DND-41 (cell line): ENCODE data around the gene TSPOAP1.

ENCODE experiments used
- ATAC-seq: fragments of 200-7000 bp; cut with Tn5 transposase; 3 replicates; pipeline ENCODE4 v1.9.1; 2021; ENCODE audit warnings: low read depth; ENCODE audit not compliant: insufficient read depth
- DNase-seq: peaks from one replicate; pipeline ENCODE4 v3.0.0-alpha.2; 2020
- H2AFZ ChIP-seq: 2 replicates; pipeline ENCODE4 v1.6.0; 2012; ENCODE audit warnings: low read depth, low read length
- H3K27ac ChIP-seq: 2 replicates; pipeline ENCODE4 v1.5.1; 2012; ENCODE audit warnings: low read length, inconsistent platforms
- H3K27me3 ChIP-seq: fragments of 200-600 bp; sonication (generic); 2 replicates; pipeline ENCODE4 v1.6.0; 2012; ENCODE audit warnings: low read length, mild to moderate bottlenecking, inconsistent platforms; ENCODE audit not compliant: insufficient read depth, poor library complexity
- H3K36me3 ChIP-seq: 2 replicates; pipeline ENCODE4 v1.5.1; 2012; ENCODE audit warnings: low read length, inconsistent platforms; ENCODE audit not compliant: insufficient read depth
- H3K4me1 ChIP-seq: 2 replicates; pipeline ENCODE4 v1.5.1; 2012; ENCODE audit warnings: mild to moderate bottlenecking, low read length; ENCODE audit not compliant: insufficient read depth
- H3K4me2 ChIP-seq: 2 replicates; pipeline ENCODE4 v1.6.0; 2012; ENCODE audit warnings: mild to moderate bottlenecking, moderate library complexity, low read length, inconsistent platforms; ENCODE audit not compliant: insufficient read depth
- H3K4me3 ChIP-seq, 2 experiments: fragments of 200-600 bp in 1 of 2; shearing (Covaris generic) in 1 of 2; 2 replicates each; pipeline ENCODE4 v1.5.1; 2012 to 2016; ENCODE audit warnings: inconsistent platforms in 2 of 2, low read length in 2 of 2, mild to moderate bottlenecking in 2 of 2, low read depth in 1 of 2, moderate library complexity in 1 of 2
- H3K79me2 ChIP-seq: 2 replicates; pipeline ENCODE4 v1.6.0; 2012; ENCODE audit warnings: low read length, inconsistent platforms; ENCODE audit not compliant: insufficient read depth
- H3K9ac ChIP-seq: 2 replicates; pipeline ENCODE4 v1.6.0; 2012; ENCODE audit warnings: low read depth, mild to moderate bottlenecking, inconsistent platforms, low read length, moderate library complexity
- H3K9me3 ChIP-seq: 2 replicates; pipeline ENCODE4 v1.5.1; 2012; ENCODE audit warnings: low read length, moderate library complexity, mild to moderate bottlenecking, inconsistent platforms; ENCODE audit not compliant: insufficient read depth, severe bottlenecking
- H4K20me1 ChIP-seq: 2 replicates; pipeline ENCODE4 v1.6.0; 2012; ENCODE audit warnings: low read length; ENCODE audit not compliant: insufficient read depth
- EZH2 ChIP-seq: IDR thresholded peaks from 3 replicates; pipeline ENCODE4 v1.6.1; 2012; ENCODE audit warnings: borderline replicate concordance, low read depth, mild to moderate bottlenecking, moderate library complexity, low read length, inconsistent platforms; ENCODE audit not compliant: severe bottlenecking
- TF ChIP-seq, protein P1 (sequence below): IDR thresholded peaks from 2 replicates; pipeline ENCODE4 v1.5.1; 2012; ENCODE audit warnings: borderline replicate concordance, low read length, moderate library complexity, mild to moderate bottlenecking; ENCODE audit not compliant: poor library complexity, severe bottlenecking; ENCODE audit errors: extremely low read depth

TSPOAP1 gene

DNA sequence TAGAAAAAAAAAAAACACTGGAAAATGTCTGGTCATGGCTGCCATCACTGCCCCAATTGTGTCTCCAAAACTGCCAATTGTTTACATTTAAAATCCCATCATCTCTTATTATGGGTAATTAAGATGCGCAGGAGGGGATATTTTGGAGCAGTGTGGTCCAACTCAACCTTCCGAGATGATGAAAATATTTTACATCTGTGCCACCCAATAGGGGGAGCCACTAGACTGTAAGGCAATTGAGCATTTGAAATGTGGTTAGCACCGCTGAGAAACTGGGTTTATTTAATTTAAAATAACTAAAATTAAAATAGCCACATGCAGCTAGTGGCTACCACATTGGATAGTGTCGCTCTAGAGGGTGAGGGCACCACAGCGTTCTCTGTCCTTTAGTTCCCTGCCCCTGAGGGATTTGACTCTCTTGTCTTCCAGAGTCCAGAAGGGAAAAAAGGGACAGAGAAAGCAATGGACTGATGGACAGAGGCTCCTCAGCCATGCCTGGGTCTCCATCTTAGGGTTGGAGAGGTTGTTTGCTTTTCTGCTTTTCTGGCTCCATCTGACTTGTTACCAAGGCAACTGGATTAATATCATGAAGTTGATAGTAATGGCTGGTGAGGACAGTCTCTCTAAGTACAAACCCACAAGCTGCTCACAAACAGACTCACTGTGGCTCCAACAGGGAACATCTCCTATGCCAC is 51.3 kb downstream of the TSPOAP1 start:
- Histone ChIP-seq H3K79me2 (no peaks in the 10 kb centered on the region), H3K9ac (no peak overlapping the region), H3K36me3 (no peaks in the 10 kb centered on the region), H3K9me3 (no peaks in the 10 kb centered on the region), H3K27me3 (no peaks in the 10 kb centered on the region), H3K27ac (no peak overlapping the region), H2AFZ (no peak overlapping the region), H3K4me3 (no peak overlapping the region), H4K20me1 (0 out of 2 replicates have a peak, but pooled peaks cover 2% of the 10 kb centered on the region), H3K4me1 (peaks cover 5% of the 10 kb centered on the region; the same call in 1 of the 2 replicates), H3K4me2 (no peak overlapping the region)
- TF ChIP-seq, protein P1, sequence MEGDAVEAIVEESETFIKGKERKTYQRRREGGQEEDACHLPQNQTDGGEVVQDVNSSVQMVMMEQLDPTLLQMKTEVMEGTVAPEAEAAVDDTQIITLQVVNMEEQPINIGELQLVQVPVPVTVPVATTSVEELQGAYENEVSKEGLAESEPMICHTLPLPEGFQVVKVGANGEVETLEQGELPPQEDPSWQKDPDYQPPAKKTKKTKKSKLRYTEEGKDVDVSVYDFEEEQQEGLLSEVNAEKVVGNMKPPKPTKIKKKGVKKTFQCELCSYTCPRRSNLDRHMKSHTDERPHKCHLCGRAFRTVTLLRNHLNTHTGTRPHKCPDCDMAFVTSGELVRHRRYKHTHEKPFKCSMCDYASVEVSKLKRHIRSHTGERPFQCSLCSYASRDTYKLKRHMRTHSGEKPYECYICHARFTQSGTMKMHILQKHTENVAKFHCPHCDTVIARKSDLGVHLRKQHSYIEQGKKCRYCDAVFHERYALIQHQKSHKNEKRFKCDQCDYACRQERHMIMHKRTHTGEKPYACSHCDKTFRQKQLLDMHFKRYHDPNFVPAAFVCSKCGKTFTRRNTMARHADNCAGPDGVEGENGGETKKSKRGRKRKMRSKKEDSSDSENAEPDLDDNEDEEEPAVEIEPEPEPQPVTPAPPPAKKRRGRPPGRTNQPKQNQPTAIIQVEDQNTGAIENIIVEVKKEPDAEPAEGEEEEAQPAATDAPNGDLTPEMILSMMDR: peak; percentile 63
- TF ChIP-seq EZH2: no peak
- ATAC-seq: peak; percentile 64; the same call in 2 of the 3 replicates
- DNase-seq: peak; percentile 35

DNA sequence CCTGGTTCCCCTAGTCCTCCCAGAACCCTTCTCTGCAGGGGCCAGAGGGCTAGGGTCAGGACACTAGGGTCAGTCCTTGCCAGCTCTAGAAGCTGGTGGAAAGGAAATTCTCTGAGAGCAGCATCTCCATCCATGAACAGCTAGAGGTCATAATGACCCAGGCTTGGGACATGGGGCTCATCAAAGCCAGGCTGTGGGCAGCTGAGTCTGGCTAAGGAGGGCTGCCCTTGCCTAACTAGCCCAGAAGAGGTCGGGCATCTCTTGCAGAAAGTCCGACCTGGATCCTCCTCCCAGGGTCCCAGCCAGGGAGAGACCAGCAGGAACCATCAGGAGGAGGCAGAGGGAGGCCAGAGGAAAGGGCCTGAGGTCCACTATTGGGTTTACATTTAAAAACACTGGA is 52.2 kb downstream of the TSPOAP1 start:
- Histone ChIP-seq H3K4me3 (no peak overlapping the region), H3K27me3 (no peaks in the 10 kb centered on the region)
- no peak for ATAC-seq

DNA sequence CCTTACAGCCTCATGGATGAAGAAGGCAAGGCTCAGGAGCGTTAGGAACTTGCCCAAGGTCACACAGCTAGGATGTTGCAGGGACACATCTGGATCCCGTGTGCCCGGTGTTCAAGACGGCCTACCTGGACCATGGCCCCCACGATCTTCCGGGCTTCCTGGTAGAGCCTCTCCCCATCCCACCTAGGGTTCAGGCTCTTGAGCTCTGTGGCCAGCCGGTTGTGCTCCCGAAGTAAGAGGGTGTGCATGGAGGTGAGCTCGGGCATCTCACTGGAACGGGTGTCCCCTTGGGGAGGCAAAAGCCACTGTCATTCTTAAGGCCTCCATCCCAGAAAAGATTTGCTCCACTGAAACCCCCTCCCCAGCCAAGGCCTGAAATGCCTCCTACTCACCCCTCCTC is 53.2 kb downstream of the TSPOAP1 start:
- TF ChIP-seq, protein P1: no peak
- TF ChIP-seq EZH2: no peak
- Histone ChIP-seq H2AFZ (no peak overlapping the region), H3K4me2 (no peak overlapping the region), H4K20me1 (0 out of 2 replicates have a peak, but pooled peaks cover 2% of the 10 kb centered on the region), H3K79me2 (no peaks in the 10 kb centered on the region), H3K4me1 (no peaks in the 10 kb centered on the region), H3K9me3 (no peaks in the 10 kb centered on the region), H3K27me3 (no peaks in the 10 kb centered on the region), H3K4me3 (no peak overlapping the region), H3K27ac (no peak overlapping the region), H3K9ac (no peak overlapping the region), H3K36me3 (no peaks in the 10 kb centered on the region)
- ATAC-seq (no peak), DNase-seq (no peak)

More for the DNA sequence above, 52.2 kb downstream of the TSPOAP1 start:
- H3K36me3 ChIP-seq: no peaks in the 10 kb centered on the region
- H3K79me2 ChIP-seq: no peaks in the 10 kb centered on the region
- no peaks in the 10 kb centered on the region for H3K9me3 ChIP-seq
- no peak overlapping the region for H3K9ac ChIP-seq
- no peak overlapping the region for H2AFZ ChIP-seq
- DNase-seq: no peak
- no peak overlapping the region for H3K4me2 ChIP-seq
- TF ChIP-seq EZH2: no peak
- TF ChIP-seq, protein P1: peak; percentile 16
- 0 out of 2 replicates have a peak, but pooled peaks cover 2% of the 10 kb centered on the region for H4K20me1 ChIP-seq
- H3K4me1 ChIP-seq: no peaks in the 10 kb centered on the region
- H3K27ac ChIP-seq: no peak overlapping the region
